ENCODE data around the gene CTNNA2.

CTNNA2 gene

DNA sequence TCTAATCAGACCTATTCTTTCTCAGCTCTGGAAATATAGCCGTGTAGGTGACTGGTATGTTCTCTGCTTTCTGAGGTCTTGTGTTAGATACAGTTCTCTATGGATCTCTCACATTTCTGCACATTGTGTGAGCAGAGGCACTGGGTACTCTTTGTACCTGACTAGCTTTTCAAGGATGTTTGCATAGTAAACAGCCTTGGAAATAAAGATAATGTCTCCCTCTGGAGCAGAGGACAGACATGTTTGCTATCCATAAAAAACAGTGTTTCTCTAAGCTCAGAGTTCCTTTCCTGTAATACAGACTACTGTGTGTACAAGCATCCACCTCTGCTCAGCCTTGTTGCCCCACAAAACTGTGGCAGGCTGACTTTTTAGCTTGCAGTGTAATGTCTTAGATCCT lies 279.2 kb downstream of the CTNNA2 start:
- no peaks in the 10 kb centered on the region for H3K36me3 ChIP-seq (replicated peaks; ENCODE audit: low read depth, low read length)
- H3K27ac ChIP-seq (ENCODE audit: low read length): no peak overlapping the region
- no peak overlapping the region for H3K4me2 ChIP-seq (ENCODE audit: low read length)
- H2AFZ ChIP-seq (ENCODE audit: low read depth, low read length): no peak overlapping the region
- no peaks in the 10 kb centered on the region for H4K20me1 ChIP-seq (ENCODE audit: insufficient read depth, low read length)
- H3K9ac ChIP-seq (ENCODE audit: low read length): no peak overlapping the region
- no peak overlapping the region for H3K4me3 ChIP-seq (ENCODE audit: low read length)
- TF ChIP-seq EZH2phosphoT487 (IDR thresholded peaks at IDR 0.05; ENCODE audit: low read depth): no peak
- TF ChIP-seq, protein P1, sequence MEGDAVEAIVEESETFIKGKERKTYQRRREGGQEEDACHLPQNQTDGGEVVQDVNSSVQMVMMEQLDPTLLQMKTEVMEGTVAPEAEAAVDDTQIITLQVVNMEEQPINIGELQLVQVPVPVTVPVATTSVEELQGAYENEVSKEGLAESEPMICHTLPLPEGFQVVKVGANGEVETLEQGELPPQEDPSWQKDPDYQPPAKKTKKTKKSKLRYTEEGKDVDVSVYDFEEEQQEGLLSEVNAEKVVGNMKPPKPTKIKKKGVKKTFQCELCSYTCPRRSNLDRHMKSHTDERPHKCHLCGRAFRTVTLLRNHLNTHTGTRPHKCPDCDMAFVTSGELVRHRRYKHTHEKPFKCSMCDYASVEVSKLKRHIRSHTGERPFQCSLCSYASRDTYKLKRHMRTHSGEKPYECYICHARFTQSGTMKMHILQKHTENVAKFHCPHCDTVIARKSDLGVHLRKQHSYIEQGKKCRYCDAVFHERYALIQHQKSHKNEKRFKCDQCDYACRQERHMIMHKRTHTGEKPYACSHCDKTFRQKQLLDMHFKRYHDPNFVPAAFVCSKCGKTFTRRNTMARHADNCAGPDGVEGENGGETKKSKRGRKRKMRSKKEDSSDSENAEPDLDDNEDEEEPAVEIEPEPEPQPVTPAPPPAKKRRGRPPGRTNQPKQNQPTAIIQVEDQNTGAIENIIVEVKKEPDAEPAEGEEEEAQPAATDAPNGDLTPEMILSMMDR (IDR thresholded peaks at IDR 0.05; ENCODE audit: low read depth, low read length): no peak
- H3K4me1 ChIP-seq (ENCODE audit: low read length): no peaks in the 10 kb centered on the region
- no peaks in the 10 kb centered on the region for H3K79me2 ChIP-seq (ENCODE audit: low read length)
- no peaks in the 10 kb centered on the region for H3K9me3 ChIP-seq (ENCODE audit: insufficient read depth, low read length)
- no peaks in the 10 kb centered on the region for H3K27me3 ChIP-seq (ENCODE audit: low read depth, low read length)

- no peaks in the 10 kb centered on the region for H3K9me3 ChIP-seq (ENCODE audit: insufficient read depth, low read length)
- H3K36me3 ChIP-seq (replicated peaks; ENCODE audit: low read depth, low read length): no peaks in the 10 kb centered on the region
- no peak overlapping the region for H3K4me2 ChIP-seq (ENCODE audit: low read length)
- TF ChIP-seq EZH2phosphoT487 (IDR thresholded peaks at IDR 0.05; ENCODE audit: low read depth): no peak
- TF ChIP-seq, protein P1 (IDR thresholded peaks at IDR 0.05; ENCODE audit: low read depth, low read length): no peak
- H3K79me2 ChIP-seq (ENCODE audit: low read length): no peaks in the 10 kb centered on the region
- H3K27ac ChIP-seq (ENCODE audit: low read length): no peak overlapping the region
- no peak overlapping the region for H3K4me3 ChIP-seq (ENCODE audit: low read length)
- no peaks in the 10 kb centered on the region for H3K27me3 ChIP-seq (ENCODE audit: low read depth, low read length)
- no peaks in the 10 kb centered on the region for H3K4me1 ChIP-seq (ENCODE audit: low read length)
- H3K9ac ChIP-seq (ENCODE audit: low read length): no peak overlapping the region
- H2AFZ ChIP-seq (ENCODE audit: low read depth, low read length): no peak overlapping the region
- no peaks in the 10 kb centered on the region for H4K20me1 ChIP-seq (ENCODE audit: insufficient read depth, low read length)
These were observed 280.2 kb downstream of the CTNNA2 start for GRCh38 chr2:79793006-79793405.

DNA sequence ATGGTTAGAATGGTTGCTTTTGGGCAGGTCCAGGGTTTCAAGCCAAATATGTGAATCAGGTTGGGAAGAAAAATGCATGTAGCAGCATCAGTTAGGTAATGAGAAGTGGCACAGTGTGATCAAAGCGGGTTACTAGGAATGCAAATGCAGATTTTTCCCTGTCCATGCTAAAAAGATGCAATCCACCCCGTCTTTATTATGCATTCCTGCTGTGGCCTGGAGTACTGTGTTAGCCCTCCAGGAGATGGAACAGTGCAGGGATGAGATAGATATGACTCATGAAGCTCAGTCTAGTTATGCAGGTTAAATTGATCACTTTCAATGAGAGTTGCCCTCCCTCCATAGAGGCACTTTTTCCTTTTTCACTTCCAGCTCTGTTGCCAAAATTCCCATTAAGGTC lies 283.8 kb downstream of the CTNNA2 start:
- Histone ChIP-seq H3K9ac (ENCODE audit: low read length) (no peak overlapping the region), H3K4me2 (ENCODE audit: low read length) (no peak overlapping the region), H3K4me1 (ENCODE audit: low read length) (peaks cover 28% of the 10 kb centered on the region), H3K4me3 (ENCODE audit: low read length) (no peak overlapping the region), H3K27ac (ENCODE audit: low read length) (no peak overlapping the region), H3K27me3 (ENCODE audit: low read depth, low read length) (no peaks in the 10 kb centered on the region), H3K36me3 (replicated peaks; ENCODE audit: low read depth, low read length) (no peaks in the 10 kb centered on the region), H3K79me2 (ENCODE audit: low read length) (no peaks in the 10 kb centered on the region), H3K9me3 (ENCODE audit: insufficient read depth, low read length) (no peaks in the 10 kb centered on the region), H2AFZ (ENCODE audit: low read depth, low read length) (no peak overlapping the region), H4K20me1 (ENCODE audit: insufficient read depth, low read length) (no peaks in the 10 kb centered on the region)
- TF ChIP-seq, protein P1 (IDR thresholded peaks at IDR 0.05; ENCODE audit: low read depth, low read length): no peak
- no peak for TF ChIP-seq EZH2phosphoT487 (IDR thresholded peaks at IDR 0.05; ENCODE audit: low read depth)

- no peak overlapping the region for H3K27ac ChIP-seq (ENCODE audit: low read length)
- H3K79me2 ChIP-seq (ENCODE audit: low read length): no peaks in the 10 kb centered on the region
- no peaks in the 10 kb centered on the region for H3K36me3 ChIP-seq (replicated peaks; ENCODE audit: low read depth, low read length)
- H3K4me2 ChIP-seq (ENCODE audit: low read length): no peak overlapping the region
- TF ChIP-seq, protein P1 (IDR thresholded peaks at IDR 0.05; ENCODE audit: low read depth, low read length): no peak
- TF ChIP-seq EZH2phosphoT487 (IDR thresholded peaks at IDR 0.05; ENCODE audit: low read depth): no peak
- no peak overlapping the region for H2AFZ ChIP-seq (ENCODE audit: low read depth, low read length)
- no peaks in the 10 kb centered on the region for H4K20me1 ChIP-seq (ENCODE audit: insufficient read depth, low read length)
- H3K9me3 ChIP-seq (ENCODE audit: insufficient read depth, low read length): no peaks in the 10 kb centered on the region
- no peaks in the 10 kb centered on the region for H3K27me3 ChIP-seq (ENCODE audit: low read depth, low read length)
- no peak overlapping the region for H3K4me3 ChIP-seq (ENCODE audit: low read length)
- no peak overlapping the region for H3K9ac ChIP-seq (ENCODE audit: low read length)
- H3K4me1 ChIP-seq (ENCODE audit: low read length): peaks cover 28% of the 10 kb centered on the region
These were observed 285.9 kb downstream of the CTNNA2 start for GRCh38 chr2:79798776-79799175.

Measured in OCI-LY3 (cell line).